ENCODE data around the gene PACSIN3. TPM values are rescaled to one million over a fixed set of nuclear protein-coding genes. Genes with fewer than 3 reads are reported as not detected.

PACSIN3 gene
- total and polyA plus RNA-seq, 2 donors (not counting 3 experiments of a cell fraction or from before 2014, with no cell fraction given), result 15.2 to 27.2 TPM

DNA sequence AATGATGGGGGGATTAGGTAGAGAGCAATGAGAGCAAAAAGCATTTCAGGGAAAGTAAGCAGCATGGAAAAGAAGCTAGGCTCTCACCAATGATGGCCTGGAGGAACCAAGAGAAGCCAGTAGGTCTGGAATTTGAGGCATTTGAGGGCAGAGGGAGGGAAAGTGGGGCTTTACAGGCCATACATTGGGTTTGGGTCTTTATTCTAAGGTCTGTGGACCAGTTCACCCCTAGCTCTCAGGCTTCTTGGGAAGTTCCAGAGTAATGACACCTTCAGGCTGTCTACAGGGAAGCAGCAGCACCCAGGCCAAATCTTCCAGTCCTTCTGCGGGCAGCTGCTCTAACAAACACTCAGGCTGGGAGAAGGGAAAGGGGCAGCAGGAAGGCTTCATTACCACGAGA is 39.0 kb downstream of the PACSIN3 start:
- H3K4me2 ChIP-seq (ENCODE audit: insufficient read depth, low read length), result no peak overlapping the region
- no peak overlapping the region for H3K27ac ChIP-seq (ENCODE audit: insufficient read depth, low read depth, low read length)
- ChIA-PET POLR2A (no interaction called here), CTCF (interaction anchor here (1.0 to 1.7 kb wide), 3 partner anchors 11 to 227 kb away, joined by 3 to 4 read pairs (median 4); no protein-coding TSS in a partner anchor)
- intact Hi-C loops (cut with micrococcal nuclease), result no loop called here
- no peaks in the 10 kb centered on the region for H3K9me3 ChIP-seq (replicated peaks; ENCODE audit: control insufficient read depth, insufficient read depth, low read length)
- no TSS peak for BruUV-seq (replicated peaks)
- peaks cover 0 to 2% of the 10 kb centered on the region in 2 experiments for H3K36me3 ChIP-seq (ENCODE audit: control insufficient read depth in 2 of 2, extremely low read depth in 1 of 2, insufficient read depth in 2 of 2, low read length in 2 of 2)
- H3K9ac ChIP-seq (replicated peaks; ENCODE audit: extremely low read depth, insufficient read depth, low read length), result no peak overlapping the region
- no peaks in the 10 kb centered on the region for H4K20me1 ChIP-seq (replicated peaks; ENCODE audit: control insufficient read depth, extremely low read depth, insufficient read depth, low read length)
- H3K27me3 ChIP-seq (ENCODE audit: control insufficient read depth in 2 of 2, insufficient read depth in 2 of 2, low read length in 2 of 2), result no peaks in the 10 kb centered on the region
- DNase-seq (ENCODE audit: low read depth, low spot score), result no peak
- dilution Hi-C loops (cut with MboI; ENCODE audit: extremely low pct_ligation_motif_present, low sequenced_read_pairs), result no loop called here
- no peaks in the 10 kb centered on the region for H3K9me1 ChIP-seq (replicated peaks; ENCODE audit: control insufficient read depth, extremely low read depth, insufficient read depth, low read length)
- no peaks in the 10 kb centered on the region for H3K4me1 ChIP-seq (ENCODE audit: control insufficient read depth, extremely low read depth, insufficient read depth, low read length)
- FAIRE-seq, result no peak
- H2AFZ ChIP-seq (ENCODE audit: low read depth, low read length), result no peak overlapping the region
- no peak for TF ChIP-seq EZH2 (IDR thresholded peaks at IDR 0.05; ENCODE audit: borderline replicate concordance, low read depth, low read length, severe bottlenecking)
- H3K79me2 ChIP-seq (ENCODE audit: control insufficient read depth, insufficient read depth, low read length), result no peaks in the 10 kb centered on the region
- H3K4me3 ChIP-seq (replicated peaks in 1 of 3; ENCODE audit: insufficient read depth in 1 of 3, low read depth in 1 of 3, low read length in 3 of 3), result no peak overlapping the region

DNA sequence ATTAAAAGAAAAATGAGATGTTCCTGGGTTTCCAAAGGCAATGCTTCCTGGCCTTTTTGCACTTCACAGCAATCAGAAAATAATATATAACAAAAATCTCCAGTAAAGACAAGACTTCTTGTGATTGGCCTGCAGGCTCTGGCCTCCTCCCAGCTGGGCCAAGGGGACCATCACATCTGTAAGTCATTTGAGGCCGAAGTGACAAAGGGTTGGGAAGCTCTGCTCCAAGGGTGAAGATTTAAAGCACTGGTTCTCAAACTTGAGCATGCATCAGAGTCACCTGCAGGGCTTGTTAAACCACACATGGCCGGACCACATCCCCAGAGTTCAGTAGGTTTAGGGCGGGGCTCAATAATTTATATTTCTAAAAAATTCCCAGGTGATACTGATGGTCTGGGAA is 41.7 kb downstream of the PACSIN3 start:
- intact Hi-C loops (cut with micrococcal nuclease) (no loop called here), dilution Hi-C loops (cut with MboI; ENCODE audit: extremely low pct_ligation_motif_present, low sequenced_read_pairs) (no loop called here)

More for the DNA sequence above, 41.7 kb downstream of the PACSIN3 start:
- Histone ChIP-seq H4K20me1 (replicated peaks; ENCODE audit: control insufficient read depth, extremely low read depth, insufficient read depth, low read length) (no peaks in the 10 kb centered on the region), H3K4me2 (ENCODE audit: insufficient read depth, low read length) (no peak overlapping the region), H3K9me1 (replicated peaks; ENCODE audit: control insufficient read depth, extremely low read depth, insufficient read depth, low read length) (no peaks in the 10 kb centered on the region), H3K27ac (ENCODE audit: insufficient read depth, low read depth, low read length) (no peak overlapping the region), H3K4me1 (ENCODE audit: control insufficient read depth, extremely low read depth, insufficient read depth, low read length) (no peaks in the 10 kb centered on the region), H2AFZ (ENCODE audit: low read depth, low read length) (no peak overlapping the region), H3K27me3 (ENCODE audit: control insufficient read depth in 2 of 2, insufficient read depth in 2 of 2, low read length in 2 of 2) (no peaks in the 10 kb centered on the region), H3K9ac (replicated peaks; ENCODE audit: extremely low read depth, insufficient read depth, low read length) (no peak overlapping the region), H3K79me2 (ENCODE audit: control insufficient read depth, insufficient read depth, low read length) (no peaks in the 10 kb centered on the region), H3K4me3 (replicated peaks in 1 of 3; ENCODE audit: insufficient read depth in 1 of 3, low read depth in 1 of 3, low read length in 3 of 3) (no peak overlapping the region), H3K36me3 (ENCODE audit: control insufficient read depth in 2 of 2, extremely low read depth in 1 of 2, insufficient read depth in 2 of 2, low read length in 2 of 2) (peaks cover 0 to 2% of the 10 kb centered on the region in 2 experiments), H3K9me3 (replicated peaks; ENCODE audit: control insufficient read depth, insufficient read depth, low read length) (no peaks in the 10 kb centered on the region)
- ChIA-PET POLR2A (no interaction called here), CTCF (interaction anchor here (1.6 to 3.6 kb wide), 2 partner anchors 8 to 12 kb away, joined by 3 to 20 read pairs; no protein-coding TSS in a partner anchor)
- DNase-seq (ENCODE audit: low read depth, low spot score) (no peak), FAIRE-seq (no peak)
- no TSS peak for BruUV-seq (replicated peaks)
- TF ChIP-seq JUN (IDR thresholded peaks at IDR 0.05; ENCODE audit: borderline replicate concordance, insufficient read depth, insufficient read length, low read depth), result no peak
- TF ChIP-seq, protein P1, sequence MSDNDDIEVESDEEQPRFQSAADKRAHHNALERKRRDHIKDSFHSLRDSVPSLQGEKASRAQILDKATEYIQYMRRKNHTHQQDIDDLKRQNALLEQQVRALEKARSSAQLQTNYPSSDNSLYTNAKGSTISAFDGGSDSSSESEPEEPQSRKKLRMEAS (IDR thresholded peaks at IDR 0.05; ENCODE audit: insufficient read depth, insufficient read length), result no peak
- TF ChIP-seq POLR2A (IDR thresholded peaks at IDR 0.05; ENCODE audit: low read depth, low read length), result no peak
- no peak for TF ChIP-seq EZH2 (IDR thresholded peaks at IDR 0.05; ENCODE audit: borderline replicate concordance, low read depth, low read length, severe bottlenecking)
- no peak for TF ChIP-seq POLR2AphosphoS5 (IDR thresholded peaks at IDR 0.05; ENCODE audit: insufficient read depth, low read depth, low read length)
- TF ChIP-seq FOS (IDR thresholded peaks at IDR 0.05; ENCODE audit: borderline replicate concordance, insufficient read depth, low read length), result no peak
- no peak for TF ChIP-seq GATA2 (IDR thresholded peaks at IDR 0.05; ENCODE audit: insufficient read depth, insufficient read length, low read depth, low read length)
- TF ChIP-seq, protein P2, sequence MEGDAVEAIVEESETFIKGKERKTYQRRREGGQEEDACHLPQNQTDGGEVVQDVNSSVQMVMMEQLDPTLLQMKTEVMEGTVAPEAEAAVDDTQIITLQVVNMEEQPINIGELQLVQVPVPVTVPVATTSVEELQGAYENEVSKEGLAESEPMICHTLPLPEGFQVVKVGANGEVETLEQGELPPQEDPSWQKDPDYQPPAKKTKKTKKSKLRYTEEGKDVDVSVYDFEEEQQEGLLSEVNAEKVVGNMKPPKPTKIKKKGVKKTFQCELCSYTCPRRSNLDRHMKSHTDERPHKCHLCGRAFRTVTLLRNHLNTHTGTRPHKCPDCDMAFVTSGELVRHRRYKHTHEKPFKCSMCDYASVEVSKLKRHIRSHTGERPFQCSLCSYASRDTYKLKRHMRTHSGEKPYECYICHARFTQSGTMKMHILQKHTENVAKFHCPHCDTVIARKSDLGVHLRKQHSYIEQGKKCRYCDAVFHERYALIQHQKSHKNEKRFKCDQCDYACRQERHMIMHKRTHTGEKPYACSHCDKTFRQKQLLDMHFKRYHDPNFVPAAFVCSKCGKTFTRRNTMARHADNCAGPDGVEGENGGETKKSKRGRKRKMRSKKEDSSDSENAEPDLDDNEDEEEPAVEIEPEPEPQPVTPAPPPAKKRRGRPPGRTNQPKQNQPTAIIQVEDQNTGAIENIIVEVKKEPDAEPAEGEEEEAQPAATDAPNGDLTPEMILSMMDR (IDR thresholded peaks at IDR 0.05; ENCODE audit: extremely low read depth in 1 of 2, insufficient read depth in 1 of 2, low read depth in 1 of 2, low read length in 2 of 2), result no peak
- TF ChIP-seq MYC (IDR thresholded peaks at IDR 0.05; ENCODE audit: low read depth, low read length), result no peak

Measured in endothelial cell of umbilical vein (primary cell).